ENCODE data around the gene CASP8. TPM values are rescaled to one million over a fixed set of nuclear protein-coding genes. Genes with fewer than 3 reads are reported as not detected.

CASP8 gene
- total and polyA plus RNA-seq, 9 of the 15 experiments (the other 6 are each of a cell fraction or from before 2014, with no cell fraction given), result 10.2 to 31.4 (median 19.4) TPM

DNA sequence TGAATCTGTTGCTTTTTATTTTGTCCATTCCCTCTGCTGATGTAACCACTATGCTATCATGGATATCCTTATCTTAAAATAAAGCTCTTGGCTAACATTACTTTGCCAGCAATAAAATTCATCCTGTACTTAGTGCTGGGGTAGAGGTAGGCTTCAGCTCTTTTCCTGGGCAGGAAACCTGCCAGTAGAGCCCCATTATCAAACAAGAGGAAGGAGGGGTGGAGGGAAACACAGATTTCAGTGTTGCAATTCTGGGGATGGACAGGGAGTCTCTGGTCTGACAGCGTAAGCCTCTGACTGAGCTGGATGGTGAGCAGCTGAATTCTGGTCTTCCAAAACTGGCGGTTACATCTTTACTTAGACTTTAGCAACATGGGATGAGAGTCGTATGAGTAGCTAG lies 47.5 kb downstream of the CASP8 start:
- H2AFZ ChIP-seq (ENCODE audit: low read depth, low read length), result no peak overlapping the region
- ATAC-seq (no peak), DNase-seq (ENCODE audit: extremely low read depth in 1 of 4, low spot score in 3 of 4) (no peak), FAIRE-seq (no peak)
- WGBS (ENCODE audit: insufficient coverage, low coverage, missing lambda C conversion rate), result 25% methylated on average over 1 of the region's 3 CpGs
- no peaks in the 10 kb centered on the region for H3K79me2 ChIP-seq (ENCODE audit: control insufficient read depth, insufficient read depth, low read length)
- H3K27me3 ChIP-seq (ENCODE audit: control insufficient read depth in 2 of 2, insufficient read depth in 2 of 2, low read length in 2 of 2), result no peaks in the 10 kb centered on the region
- no peak overlapping the region for H3K4me2 ChIP-seq (ENCODE audit: insufficient read depth, low read length)
- in situ Hi-C loops (cut with MboI), result no loop called here
- no peaks in the 10 kb centered on the region for H3K36me3 ChIP-seq (ENCODE audit: control insufficient read depth, insufficient read depth, low read length)
- no peaks in the 10 kb centered on the region for H3K9me3 ChIP-seq (replicated peaks; ENCODE audit: control insufficient read depth, insufficient read depth, low read depth, low read length)
- no peaks in the 10 kb centered on the region for H4K20me1 ChIP-seq (replicated peaks; ENCODE audit: control insufficient read depth, insufficient read depth, low read length)
- POLR2A ChIA-PET, result interaction anchor here (1.3 kb wide), 1 partner anchor 15 kb away, joined by 4 read pairs; no protein-coding TSS in a partner anchor
- intact Hi-C loops (cut with micrococcal nuclease), result no loop called here
- no peak overlapping the region for H3K27ac ChIP-seq (ENCODE audit: extremely low read depth, low read depth, low read length)
- H3K4me1 ChIP-seq (replicated peaks in 1 of 2; ENCODE audit: control insufficient read depth in 2 of 2, insufficient read depth in 2 of 2, low read length in 2 of 2), result no peaks in the 10 kb centered on the region
- no peak overlapping the region for H3K4me3 ChIP-seq
- H3K9ac ChIP-seq (ENCODE audit: insufficient read depth in 1 of 2, low read depth in 2 of 2, low read length in 2 of 2), result no peak overlapping the region
- CTCF ChIA-PET (ENCODE audit: low intra/inter-chr PET ratio), result no interaction called here
- TF ChIP-seq SLC30A9 (CRISPR knock-in tag; IDR thresholded peaks at IDR 0.05) (no peak), SAFB (IDR thresholded peaks at IDR 0.05; ENCODE audit: borderline replicate concordance, low read depth, low read length) (no peak), MAFF (IDR thresholded peaks at IDR 0.05; ENCODE audit: low read length) (no peak), PTBP1 (IDR thresholded peaks at IDR 0.05; ENCODE audit: low read depth, low read length) (no peak), FOXJ3 (CRISPR knock-in tag; IDR thresholded peaks at IDR 0.05) (no peak), PCBP2 (IDR thresholded peaks at IDR 0.05; ENCODE audit: low read depth, low read length, poor library complexity, severe bottlenecking) (no peak), CREM (IDR thresholded peaks at IDR 0.05; ENCODE audit: low read depth) (no peak), COPS2 (conservative IDR thresholded peaks at IDR 0.05) (no peak), HDAC8 (tag; IDR thresholded peaks at IDR 0.05) (no peak), WHSC1 (IDR thresholded peaks at IDR 0.05; ENCODE audit: low read length) (no peak), HMGN3 (IDR thresholded peaks at IDR 0.05; ENCODE audit: borderline replicate concordance, extremely low read depth, insufficient read length, low read depth, low read length) (no peak), CHD2 (IDR thresholded peaks at IDR 0.05; ENCODE audit: low read depth, low read length) (no peak), SRSF9 (IDR thresholded peaks at IDR 0.05; ENCODE audit: borderline replicate concordance, low read depth, low read length) (no peak), HNRNPH1 (optimal IDR thresholded peaks at IDR 0.05; ENCODE audit: low read depth, low read length) (no peak), HDGF (IDR thresholded peaks at IDR 0.05) (no peak), KDM1A (IDR thresholded peaks at IDR 0.05) (no peak), NELFE (IDR thresholded peaks at IDR 0.05; ENCODE audit: insufficient read depth, insufficient read length) (no peak), ATF4 (CRISPR knock-in tag; IDR thresholded peaks at IDR 0.05) (no peak)
- TF ChIP-seq, protein P1, sequence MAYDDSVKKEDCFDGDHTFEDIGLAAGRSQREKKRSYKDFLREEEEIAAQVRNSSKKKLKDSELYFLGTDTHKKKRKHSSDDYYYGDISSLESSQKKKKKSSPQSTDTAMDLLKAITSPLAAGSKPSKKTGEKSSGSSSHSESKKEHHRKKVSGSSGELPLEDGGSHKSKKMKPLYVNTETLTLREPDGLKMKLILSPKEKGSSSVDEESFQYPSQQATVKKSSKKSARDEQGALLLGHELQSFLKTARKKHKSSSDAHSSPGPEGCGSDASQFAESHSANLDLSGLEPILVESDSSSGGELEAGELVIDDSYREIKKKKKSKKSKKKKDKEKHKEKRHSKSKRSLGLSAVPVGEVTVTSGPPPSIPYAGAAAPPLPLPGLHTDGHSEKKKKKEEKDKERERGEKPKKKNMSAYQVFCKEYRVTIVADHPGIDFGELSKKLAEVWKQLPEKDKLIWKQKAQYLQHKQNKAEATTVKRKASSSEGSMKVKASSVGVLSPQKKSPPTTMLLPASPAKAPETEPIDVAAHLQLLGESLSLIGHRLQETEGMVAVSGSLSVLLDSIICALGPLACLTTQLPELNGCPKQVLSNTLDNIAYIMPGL (CRISPR knock-in tag; IDR thresholded peaks at IDR 0.05), result no peak
- BruUV-seq (replicated peaks), result no TSS peak
- no peaks in the 10 kb centered on the region for H3K9me1 ChIP-seq (ENCODE audit: control insufficient read depth, insufficient read depth, low read length)
